GM12878 (cell line): ENCODE data around the gene TMC7. TPM values are rescaled to one million over a fixed set of nuclear protein-coding genes. Genes with fewer than 3 reads are reported as not detected.

Experiments used
- ATAC-seq: fragments of 200-7000 bp; cut with Tn5 transposase; 3 replicates; pipeline ENCODE4 v1.9.1; 2020; ENCODE audit warnings: mild to moderate bottlenecking, moderate library complexity
- BruUV-seq: library from RNA; stranded (reverse); fragments of 400-500 nt; replicated peaks from 2 replicates; lab custom pipeline; 2021; lab: Mats Ljungman, UMichigan
- CTCF ChIA-PET: fragments of 300-600 bp; sonication (Branson Sonifier 250); formaldehyde crosslinking; extraction: SDS; loops from one replicate; lab custom pipeline; 2021; ENCODE audit warnings: inconsistent platforms; lab: Yijun Ruan, JAX
- POLR2A ChIA-PET: fragments of 350-600 bp; formaldehyde crosslinking; extraction: SDS; loops from one replicate; lab custom pipeline; 2021; ENCODE audit warnings: inconsistent platforms; lab: Charles Lee
- RAD21 ChIA-PET: fragments of 300-600 bp; sonication (Branson Sonifier 250); formaldehyde crosslinking; loops from one replicate; lab custom pipeline; 2023; ENCODE audit warnings: antibody characterized with exemption; ENCODE audit not compliant: unreplicated experiment; lab: Charles Lee
- SMC1A ChIA-PET: fragments of 300-600 bp; sonication (Branson Sonifier 250); formaldehyde crosslinking; loops from one replicate; lab custom pipeline; 2023; ENCODE audit not compliant: unreplicated experiment, uncharacterized antibody; lab: Charles Lee
- DNase-seq: peaks from one replicate; pipeline ENCODE4 v3.0.0-alpha.2; 2011; ENCODE audit warnings: low read depth, low spot score
- FAIRE-seq: peaks from 3 replicates; lab custom pipeline; 2011; peaks lifted over from hg19 to GRCh38; lab: Jason Lieb, UNC
- H2AFZ ChIP-seq: 2 replicates; pipeline ENCODE4 v1.6.0; 2011; ENCODE audit warnings: low read depth, low read length, control low read depth; ENCODE audit not compliant: control insufficient read depth
- H3K27ac ChIP-seq: 2 replicates; pipeline ENCODE4 v1.5.1; 2011; ENCODE audit warnings: control low read depth; ENCODE audit not compliant: control insufficient read depth, insufficient read depth
- H3K27me3 ChIP-seq, 2 experiments: replicated peaks in 1 of 2; 2 replicates each; pipeline versions ENCODE4 v1.6.0 to v1.6.1; 2011; ENCODE audit warnings: low read length in 1 of 2; ENCODE audit not compliant: control insufficient read depth in 2 of 2, insufficient read depth in 2 of 2
- H3K36me3 ChIP-seq, 2 experiments: 2 replicates each; pipeline ENCODE4 v1.5.1; 2011; ENCODE audit warnings: low read length in 1 of 2; ENCODE audit not compliant: control insufficient read depth in 2 of 2, insufficient read depth in 2 of 2
- H3K4me1 ChIP-seq: 2 replicates; pipeline ENCODE4 v1.6.1; 2011; ENCODE audit warnings: mild to moderate bottlenecking, low read length, moderate library complexity, mixed read lengths; ENCODE audit not compliant: control insufficient read depth, insufficient read depth
- H3K4me2 ChIP-seq: 2 replicates; pipeline ENCODE4 v1.6.0; 2011; ENCODE audit warnings: control low read depth; ENCODE audit not compliant: control insufficient read depth, insufficient read depth
- H3K4me3 ChIP-seq: fragments of 200-600 bp; sonication (generic); 2 replicates; pipeline ENCODE4 v1.5.1; 2016
- H3K79me2 ChIP-seq: 2 replicates; pipeline ENCODE4 v1.6.0; 2011; ENCODE audit warnings: low read length; ENCODE audit not compliant: control insufficient read depth, insufficient read depth
- H3K9ac ChIP-seq: 2 replicates; pipeline ENCODE4 v1.8.0; 2011; ENCODE audit warnings: low read length, control low read depth, mixed read lengths; ENCODE audit not compliant: control insufficient read depth, insufficient read depth
- H3K9me3 ChIP-seq: replicated peaks from 3 replicates; pipeline ENCODE4 v1.5.1; 2011; ENCODE audit warnings: mild to moderate bottlenecking, low read length; ENCODE audit not compliant: control insufficient read depth, insufficient read depth
- H4K20me1 ChIP-seq: 2 replicates; pipeline ENCODE4 v1.6.0; 2011; ENCODE audit not compliant: control insufficient read depth, insufficient read depth
- BCL11A ChIP-seq: IDR thresholded peaks from 2 replicates; pipeline ENCODE4 v1.6.1; 2011; ENCODE audit warnings: low read depth, low read length
- EP300 ChIP-seq, 2 experiments: fragments of 150-350 bp in 1 of 2; IDR thresholded peaks; 2 replicates each; pipeline ENCODE4 v1.6.1; 2011 to 2012; ENCODE audit warnings: low read depth in 2 of 2, low read length in 2 of 2, borderline replicate concordance in 1 of 2, improper control_type of control experiment in 1 of 2, inconsistent platforms in 1 of 2; ENCODE audit not compliant: control insufficient read depth in 1 of 2
- FOXK2 ChIP-seq: fragments of 450-650 bp; IDR thresholded peaks from 2 replicates; pipeline ENCODE4 v1.6.1; 2017; ENCODE audit warnings: mild to moderate bottlenecking, moderate library complexity
- HSF1 ChIP-seq: fragments of 150-350 bp; IDR thresholded peaks from 2 replicates; pipeline ENCODE4 v1.6.1; 2014; ENCODE audit warnings: mild to moderate bottlenecking, low read depth, low read length
- MAX ChIP-seq: IDR thresholded peaks from 2 replicates; pipeline ENCODE4 v1.6.1; 2012; ENCODE audit warnings: low read depth, low read length, improper control_type of control experiment
- MYC ChIP-seq: IDR thresholded peaks from 2 replicates; pipeline ENCODE4 v1.6.1; 2011; ENCODE audit warnings: mild to moderate bottlenecking, low read length, moderate library complexity, inconsistent platforms; ENCODE audit not compliant: insufficient read depth, insufficient replicate concordance, insufficient read length, severe bottlenecking
- NKRF ChIP-seq: fragments of 450-650 bp; conservative IDR thresholded peaks from 2 replicates; pipeline ENCODE4 v1.6.1; 2017; ENCODE audit warnings: mild to moderate bottlenecking, moderate library complexity
- POLR2A ChIP-seq: IDR thresholded peaks from 2 replicates; pipeline ENCODE4 v1.6.1; 2011; ENCODE audit warnings: low read depth, mild to moderate bottlenecking, low read length
- SPI1 ChIP-seq: IDR thresholded peaks from 2 replicates; pipeline ENCODE4 v1.6.1; 2011; ENCODE audit warnings: low read depth, mild to moderate bottlenecking, low read length, moderate library complexity, borderline replicate concordance; ENCODE audit not compliant: insufficient read depth
- YBX1 ChIP-seq: fragments of 450-650 bp; IDR thresholded peaks from 2 replicates; pipeline ENCODE4 v1.6.1; 2016; ENCODE audit warnings: antibody characterized with exemption
- WGBS: methylation state at CpG from one replicate; pipeline ENCODE4 v1.1.6; 2016; ENCODE audit warnings: low lambda C conversion rate; ENCODE audit not compliant: insufficient replicate concordance, insufficient coverage; ENCODE audit errors: missing lambda C conversion rate; 5-methylcytosine and 5-hydroxymethylcytosine counted together
- in situ Hi-C: fragments of 300-500 bp; cut with MboI; formaldehyde crosslinking; loops from 9 replicates; pipeline ENCODE4 v1.14.3; 2018; ENCODE audit warnings: mixed read lengths
- intact Hi-C: fragments of 100-400 bp; cut with micrococcal nuclease; formaldehyde crosslinking; loops from one replicate; pipeline ENCODE4 v1.14.2; 2022; ENCODE audit not compliant: unreplicated experiment
- polyA plus RNA-seq, 11 experiments: library from polyadenylated mRNA; depleted of rRNA in 4 of 11; unstranded in 6 of 11; stranded (reverse) in 5 of 11; fragments of >200 nt; fragmentation: Nextera tagmentation in 4 of 11; fragmentation: Illumina TruSeq in 1 of 11; extraction: Ambion mirVana in 4 of 11; extraction: Trizol in 1 of 11; gene quantifications; 1 replicate in 1 of 11; 2 replicates in 10 of 11; pipeline versions ENCODE4 v1.2.1 to v1.2.3, GENCODE V29; 2011 to 2016; ENCODE audit warnings: inconsistent platforms in 2 of 11, missing spikeins in 2 of 11, low read depth in 1 of 11
- total RNA-seq, 4 experiments: library from RNA; depleted of rRNA in 3 of 4; stranded (reverse); fragments of >200 nt in 3 of 4; fragmentation: Illumina TruSeq in 1 of 4; extraction: Trizol in 1 of 4; gene quantifications; 2 replicates each; pipeline versions ENCODE4 v1.2.1 to v1.2.3, GENCODE V29; 2013 to 2021

The TMC7 gene
- total and polyA plus RNA-seq, 10 of the 15 experiments (the other 5 are each of a cell fraction or from before 2014, with no cell fraction given) = 0.15 TPM; not detected in 9

GRCh38 chr16:18943414-18943813 lies 40.3 kb upstream of the TMC7 start:
- FAIRE-seq (no peak), ATAC-seq (no peak), DNase-seq (no peak)
- H2AFZ ChIP-seq = no peak overlapping the region
- no peak overlapping the region for H3K4me3 ChIP-seq
- intact Hi-C loops (no loop called here), in situ Hi-C loops (no loop called here)
- H3K9me3 ChIP-seq = no peaks in the 10 kb centered on the region; the same call in 2 of the 3 replicates
- 89% methylated on average over 7 of the region's 7 CpGs for WGBS
- H3K27me3 ChIP-seq = no peaks in the 10 kb centered on the region
- H4K20me1 ChIP-seq = no peaks in the 10 kb centered on the region
- no peaks in the 10 kb centered on the region for H3K79me2 ChIP-seq
- no peak overlapping the region for H3K27ac ChIP-seq
- no TSS peak for BruUV-seq
- CTCF ChIA-PET = interaction anchor here (0.9 to 2.8 kb wide), 2 partner anchors 11 to 26 kb away, joined by 3 to 11 read pairs; no protein-coding TSS in a partner anchor
- no peak overlapping the region for H3K4me2 ChIP-seq
- peaks cover 8% of the 10 kb centered on the region for H3K4me1 ChIP-seq
- SMC1A ChIA-PET = interaction anchor here (1.1 to 1.4 kb wide), 2 partner anchors 9 to 12 kb away, joined by 3 read pairs; no protein-coding TSS in a partner anchor
- POLR2A ChIA-PET = interaction anchor here (0.7 to 1.3 kb wide), 2 partner anchors 9 to 23 kb away, joined by 3 read pairs; no protein-coding TSS in a partner anchor
- RAD21 ChIA-PET = interaction anchor here (4.0 kb wide), 1 partner anchor 11 kb away, joined by 20 read pairs; no protein-coding TSS in a partner anchor
- no peak overlapping the region for H3K9ac ChIP-seq
- TF ChIP-seq POLR2A (no peak), HSF1 (no peak), NKRF (no peak), MAX (no peak), BCL11A (no peak), EP300 (IDR thresholded peaks at IDR 0.05; ENCODE audit: borderline replicate concordance in 1 of 2, control insufficient read depth in 1 of 2, low read depth in 2 of 2, low read length in 2 of 2) (no peak), MYC (no peak), FOXK2 (no peak), YBX1 (no peak), SPI1 (no peak)
- H3K36me3 ChIP-seq = no peaks in the 10 kb centered on the region
